Stimulated activated CD4-positive, alpha-beta T cell treated with anti-CD3 and anti-CD28 coated beads, Interleukin-12 subunit alpha, Interleukin-12 subunit beta, amount 100 ng/mL, for 48 hours (primary cell): Measurements from ENCODE around the gene NACA.

Source experiments
- DNase-seq, 3 donors: peaks; one replicate each; pipeline ENCODE4 v3.0.0-alpha.2; 2020; ENCODE audit warnings: low read depth in 2 of 3, low spot score in 1 of 3

The NACA gene

GRCh38 chr12:56688129-56688845 is 36.8 kb downstream of the NACA start, which contains the start of gene PTGES3:
Gene PTGES3 (minus strand): TSS chr12:56688284. CDS start chr12:56687999, 285 bp downstream.
- peak; percentile 96 to 98 (median 97) for DNase-seq

GRCh38 chr12:56687223-56688128 is 37.6 kb downstream of the NACA start:
- peak; percentile 29 to 40 (median 30) for DNase-seq

- no peak for DNase-seq
Measured at GRCh38 chr12:56684745-56685359, 40.2 kb downstream of the NACA start.

- no peak for DNase-seq
Measured at GRCh38 chr12:56682323-56682722, 42.8 kb downstream of the NACA start.

- no peak for DNase-seq
Measured at GRCh38 chr12:56679883-56680575, 45.1 kb downstream of the NACA start.

GRCh38 chr12:56678852-56679251 is 46.2 kb downstream of the NACA start:
- no peak for DNase-seq

GRCh38 chr12:56677680-56678079 is 47.4 kb downstream of the NACA start:
- DNase-seq = no peak

DNA sequence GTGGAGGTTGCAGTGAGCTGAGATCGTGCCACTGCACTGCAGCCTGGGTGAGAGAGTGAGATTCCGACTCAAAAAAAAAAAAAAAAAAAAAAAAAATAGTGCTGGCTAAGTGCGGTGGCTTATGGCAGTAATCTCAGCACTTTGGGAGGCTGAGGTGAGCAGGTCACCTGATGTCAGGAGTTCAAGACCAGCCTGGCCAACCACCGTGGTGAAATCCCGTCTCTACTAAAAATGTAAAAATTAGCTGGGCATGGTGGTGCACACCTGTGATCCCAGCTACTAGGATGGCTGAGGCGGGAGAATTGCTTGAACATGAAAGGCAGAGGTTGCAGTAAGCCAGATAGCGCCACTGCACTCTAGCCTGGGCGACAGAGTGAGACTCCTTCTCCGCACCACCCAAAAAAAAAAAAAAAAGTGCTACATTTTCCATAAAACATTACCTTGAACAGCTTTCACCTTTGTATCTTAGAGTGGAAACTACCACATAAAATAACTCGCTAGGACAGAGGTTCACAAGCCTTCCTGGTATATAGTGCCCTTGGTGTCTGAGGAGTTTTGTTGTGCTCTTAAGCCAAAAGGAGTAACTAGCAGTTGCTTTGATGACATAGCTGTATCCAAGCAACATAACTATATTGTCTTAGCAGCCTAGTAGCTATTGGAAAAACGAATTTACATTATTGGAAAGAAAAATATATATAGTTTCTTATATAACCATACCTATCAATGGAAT is 48.1 kb downstream of the NACA start:
- no peak for DNase-seq

GRCh38 chr12:56671608-56672007 is 53.5 kb downstream of the NACA start:
- DNase-seq = no peak

GRCh38 chr12:56670836-56671235 is 54.3 kb downstream of the NACA start:
- no peak for DNase-seq

DNA sequence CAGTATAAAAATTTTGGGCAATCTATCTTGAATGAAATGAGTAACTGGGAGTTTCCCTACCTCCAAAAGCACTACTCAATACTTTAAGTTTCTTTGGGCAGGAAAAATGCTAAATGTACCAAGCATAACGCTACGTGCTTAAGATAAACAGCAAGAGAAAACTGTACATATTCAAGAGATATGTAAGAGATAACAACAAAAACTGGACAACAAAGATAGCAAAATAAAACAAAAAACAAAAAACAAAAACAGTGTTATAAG is 57.0 kb downstream of the NACA start:
- DNase-seq = no peak
